GM21786 (cell line): Measurements from ENCODE around the gene XAGE1B.
"Not testable (repeated sequence)": the region's sequence is repeated elsewhere in the genome, so short reads cannot be mapped to it uniquely, and the experiment has no call there.

ENCODE experiments used
- ATAC-seq: cut with Tn5 transposase; IDR thresholded peaks from one replicate; pipeline ENCODE4 v1.9.1; 2021; ENCODE audit not compliant: unreplicated experiment

The XAGE1B gene

GRCh38 chrX:52516987-52517325 is at the start of gene XAGE1B:
Gene XAGE1B, minus strand, starts transcription at chrX:52517063. Its CDS starts 1,536 bp downstream, at chrX:52515527.
- not testable (repeated sequence) for ATAC-seq

- no peak for ATAC-seq
These were observed 46.2 kb upstream of the XAGE1B start for GRCh38 chrX:52563105-52563504.

GRCh38 chrX:52558140-52558539 is 41.3 kb upstream of the XAGE1B start:
- ATAC-seq, result no peak

GRCh38 chrX:52556741-52557140 is 39.9 kb upstream of the XAGE1B start:
- ATAC-seq, result no peak

- no peak for ATAC-seq
These were observed 37.3 kb upstream of the XAGE1B start for GRCh38 chrX:52553995-52554642.

- ATAC-seq, result not testable (repeated sequence)
These were observed 31.9 kb upstream of the XAGE1B start for GRCh38 chrX:52548769-52549168.

GRCh38 chrX:52544147-52544840 is 27.4 kb upstream of the XAGE1B start:
- no peak for ATAC-seq

- ATAC-seq, result no peak
These were observed 25.4 kb upstream of the XAGE1B start for GRCh38 chrX:52542311-52542710.

- not testable (repeated sequence) for ATAC-seq
These were observed 24.2 kb upstream of the XAGE1B start for GRCh38 chrX:52541051-52541450.

- not testable (repeated sequence) for ATAC-seq
These were observed 515 bp downstream of the XAGE1B start for GRCh38 chrX:52516110-52516986.

- not testable (repeated sequence) for ATAC-seq
These were observed 5.7 kb downstream of the XAGE1B start for GRCh38 chrX:52511126-52511525.

- ATAC-seq, result no peak
These were observed 6.9 kb downstream of the XAGE1B start for GRCh38 chrX:52509916-52510315.

- no peak for ATAC-seq
These were observed 9.5 kb downstream of the XAGE1B start for GRCh38 chrX:52507331-52507730.

GRCh38 chrX:52504551-52504950 is 12.3 kb downstream of the XAGE1B start:
- no peak for ATAC-seq

- ATAC-seq, result not testable (repeated sequence)
These were observed 15.5 kb downstream of the XAGE1B start for GRCh38 chrX:52501362-52501761.

- ATAC-seq, result not testable (repeated sequence)
These were observed 20.5 kb downstream of the XAGE1B start for GRCh38 chrX:52496419-52496772.

- ATAC-seq, result not testable (repeated sequence)
These were observed 21.1 kb downstream of the XAGE1B start, which contains the start of gene XAGE1A for GRCh38 chrX:52495545-52496418. Gene XAGE1A, plus strand, starts transcription at chrX:52495808. Its CDS starts 1,554 bp downstream, at chrX:52497362.

GRCh38 chrX:52471301-52471700 is 45.6 kb downstream of the XAGE1B start:
- not testable (repeated sequence) for ATAC-seq
